ENCODE measurements around the gene VSIG1. TPM values are rescaled to one million over a fixed set of nuclear protein-coding genes. Genes with fewer than 3 reads are reported as not detected.

Gene VSIG1
- total RNA-seq, 1 donor, result not detected

GRCh38 chrX:108018656-108019381, 26.0 kb upstream of the VSIG1 start:
- Histone ChIP-seq H3K9me3 (ENCODE audit: low read depth, low read length) (no peaks in the 10 kb centered on the region), H4K20me1 (ENCODE audit: insufficient read depth, low read length) (no peaks in the 10 kb centered on the region), H3K27me3 (ENCODE audit: insufficient read depth, low read length) (peaks cover 30% of the 10 kb centered on the region), H3K4me1 (ENCODE audit: insufficient read depth, low read length) (no peaks in the 10 kb centered on the region), H3K4me2 (ENCODE audit: insufficient read depth, low read length) (no peak overlapping the region), H2AFZ (ENCODE audit: low read length) (no peak overlapping the region), H3K36me3 (ENCODE audit: insufficient read depth, low read length) (no peaks in the 10 kb centered on the region), H3K4me3 (ENCODE audit: insufficient read depth, low read length) (no peak overlapping the region), H3K27ac (ENCODE audit: low read depth, low read length) (no peak overlapping the region), H3K79me2 (ENCODE audit: insufficient read depth, low read length) (no peaks in the 10 kb centered on the region)
- no peak for DNase-seq (ENCODE audit: insufficient read length, low spot score, missing footprints)
- no peak for TF ChIP-seq CTCF (IDR thresholded peaks at IDR 0.05; ENCODE audit: extremely low read depth, low read depth, low read length)

GRCh38 chrX:108019382-108019875, 25.4 kb upstream of the VSIG1 start:
- no peak for DNase-seq (ENCODE audit: insufficient read length, low spot score, missing footprints)
- Histone ChIP-seq H3K9me3 (ENCODE audit: low read depth, low read length) (no peaks in the 10 kb centered on the region), H3K4me3 (ENCODE audit: insufficient read depth, low read length) (no peak overlapping the region), H3K27ac (ENCODE audit: low read depth, low read length) (no peak overlapping the region), H3K4me2 (ENCODE audit: insufficient read depth, low read length) (no peak overlapping the region), H3K36me3 (ENCODE audit: insufficient read depth, low read length) (no peaks in the 10 kb centered on the region), H3K79me2 (ENCODE audit: insufficient read depth, low read length) (no peaks in the 10 kb centered on the region), H4K20me1 (ENCODE audit: insufficient read depth, low read length) (no peaks in the 10 kb centered on the region), H2AFZ (ENCODE audit: low read length) (no peak overlapping the region), H3K27me3 (ENCODE audit: insufficient read depth, low read length) (peaks cover 30% of the 10 kb centered on the region), H3K4me1 (ENCODE audit: insufficient read depth, low read length) (no peaks in the 10 kb centered on the region)
- TF ChIP-seq CTCF (IDR thresholded peaks at IDR 0.05; ENCODE audit: extremely low read depth, low read depth, low read length), result no peak

- DNase-seq (ENCODE audit: insufficient read length, low spot score, missing footprints), result no peak
These were observed 24.2 kb upstream of the VSIG1 start for GRCh38 chrX:108020631-108021030.

More at GRCh38 chrX:108020631-108021030, 24.2 kb upstream of the VSIG1 start:
- no peaks in the 10 kb centered on the region for H3K36me3 ChIP-seq (ENCODE audit: insufficient read depth, low read length)
- H3K79me2 ChIP-seq (ENCODE audit: insufficient read depth, low read length), result no peaks in the 10 kb centered on the region
- H3K4me2 ChIP-seq (ENCODE audit: insufficient read depth, low read length), result no peak overlapping the region
- H4K20me1 ChIP-seq (ENCODE audit: insufficient read depth, low read length), result no peaks in the 10 kb centered on the region
- H3K27ac ChIP-seq (ENCODE audit: low read depth, low read length), result no peak overlapping the region
- no peak overlapping the region for H3K4me3 ChIP-seq (ENCODE audit: insufficient read depth, low read length)
- H3K4me1 ChIP-seq (ENCODE audit: insufficient read depth, low read length), result no peaks in the 10 kb centered on the region
- peaks cover 30% of the 10 kb centered on the region for H3K27me3 ChIP-seq (ENCODE audit: insufficient read depth, low read length)
- H2AFZ ChIP-seq (ENCODE audit: low read length), result no peak overlapping the region
- no peaks in the 10 kb centered on the region for H3K9me3 ChIP-seq (ENCODE audit: low read depth, low read length)
- peak; percentile 52 for TF ChIP-seq CTCF (IDR thresholded peaks at IDR 0.05; ENCODE audit: extremely low read depth, low read depth, low read length)
